Left lung (tissue), 10 donors: ENCODE data around the gene GRID1. TPM values are rescaled to one million over a fixed set of nuclear protein-coding genes. Genes with fewer than 3 reads are reported as not detected.

Source experiments
- ATAC-seq: fragments of 200-7000 bp; cut with Tn5 transposase; one replicate; pipeline ENCODE4 v1.9.1; 2020; ENCODE audit warnings: moderate library complexity
- DNase-seq, 4 donors: peaks; one replicate each; pipeline ENCODE4 v3.0.0-alpha.2; 2013 to 2020
- H3K27ac ChIP-seq, 2 donors: fragments of 200-600 bp; sonication (generic) in 1 of 2; one replicate each; pipeline versions ENCODE4 v1.5.0 to v1.8.0; 2020 to 2021
- H3K27me3 ChIP-seq, 2 donors: fragments of 200-600 bp; sonication (generic) in 1 of 2; one replicate each; pipeline versions ENCODE4 v1.5.0 to v1.8.0; 2020 to 2021
- H3K36me3 ChIP-seq, 2 donors: fragments of 200-600 bp; sonication (generic) in 1 of 2; one replicate each; pipeline versions ENCODE4 v1.5.0 to v1.8.0; 2020 to 2021
- H3K4me1 ChIP-seq, 2 donors: fragments of 200-600 bp; one replicate each; pipeline ENCODE4 v1.8.0; 2021
- H3K4me3 ChIP-seq, 2 donors: fragments of 200-600 bp; sonication (generic) in 1 of 2; one replicate each; pipeline versions ENCODE4 v1.5.0 to v1.8.0; 2020 to 2021; ENCODE audit warnings: mild to moderate bottlenecking in 1 of 2
- H3K9me3 ChIP-seq, 2 donors: fragments of 200-600 bp; sonication (generic) in 1 of 2; one replicate each; pipeline versions ENCODE4 v1.5.0 to v1.8.0; 2020 to 2021
- CTCF ChIP-seq, 2 donors: fragments of 200-600 bp; sonication (generic) in 1 of 2; IDR thresholded peaks; one replicate each; pipeline versions ENCODE4 v1.5.0 to v1.8.0; 2021; ENCODE audit warnings: antibody characterized with exemption in 2 of 2
- intact Hi-C, 2 donors: fragments of 100-400 bp; cut with DNase I; formaldehyde crosslinking; loops; one replicate each; pipeline versions ENCODE4 v1.11.2 to v1.14.2; 2022
- polyA plus RNA-seq, 6 donors: library from polyadenylated mRNA; unstranded; fragments of 120-200 nt; gene quantifications; one replicate each; pipeline ENCODE4 v1.2.1, GENCODE V29; 2013; ENCODE audit not compliant: insufficient read length in 6 of 6
- total RNA-seq, 2 donors: library from RNA; stranded (reverse); fragmentation: NEBNext Ultra II Directional; extraction: Animal tissue kit (Norgen Biotek cat#: 25700); gene quantifications; one replicate each; pipeline ENCODE4 v1.2.1, GENCODE V29; 2021
- donor health status: DM: no; HTN: yes; CAD: no.
- donor health status: DM: no; HTN: no; CAD: no.

The GRID1 gene
- total and polyA plus RNA-seq, 8 donors = 0.81 to 2.6 (median 1.2) TPM

DNA sequence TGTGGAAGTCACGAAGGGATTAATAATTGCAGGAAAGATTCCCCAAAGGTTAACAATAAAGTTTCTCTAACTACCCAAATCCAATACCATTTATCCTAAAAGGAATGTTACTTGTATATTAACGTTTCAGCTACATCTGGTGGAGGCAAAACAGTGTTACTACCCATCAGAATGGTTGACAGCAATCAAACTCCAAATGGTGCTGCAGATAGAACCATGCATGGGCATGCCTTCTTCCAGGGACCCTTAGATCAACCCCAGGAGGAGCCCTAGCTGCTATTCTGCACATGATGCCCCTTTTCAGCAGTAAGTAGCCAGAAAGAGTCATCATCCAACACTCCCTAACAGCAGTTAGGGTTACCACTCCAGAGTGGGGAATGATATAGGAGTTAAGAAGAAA lies 336.3 kb downstream of the GRID1 start:
- intact Hi-C loops = no loop called here
- H3K4me1 ChIP-seq = no peaks in the 10 kb centered on the region
- ATAC-seq = no peak
- no peak for DNase-seq
- H3K9me3 ChIP-seq = no peaks in the 10 kb centered on the region
- H3K27me3 ChIP-seq = no peaks in the 10 kb centered on the region
- no peak for TF ChIP-seq CTCF (IDR thresholded peaks at IDR 0.05)
- no peak overlapping the region for H3K4me3 ChIP-seq
- no peaks in the 10 kb centered on the region for H3K36me3 ChIP-seq
- no peak overlapping the region for H3K27ac ChIP-seq

GRCh38 chr10:86027346-86027745 lies 339.2 kb downstream of the GRID1 start:
- no peak for DNase-seq
- TF ChIP-seq CTCF (IDR thresholded peaks at IDR 0.05) = no peak
- ATAC-seq = no peak
- intact Hi-C loops = no loop called here
- no peak overlapping the region for H3K4me3 ChIP-seq
- H3K9me3 ChIP-seq = no peaks in the 10 kb centered on the region
- no peaks in the 10 kb centered on the region for H3K36me3 ChIP-seq
- no peak overlapping the region for H3K27ac ChIP-seq
- H3K4me1 ChIP-seq = no peaks in the 10 kb centered on the region
- no peaks in the 10 kb centered on the region for H3K27me3 ChIP-seq

- no peaks in the 10 kb centered on the region for H3K36me3 ChIP-seq
- no peaks in the 10 kb centered on the region for H3K27me3 ChIP-seq
- H3K9me3 ChIP-seq = no peaks in the 10 kb centered on the region
- H3K4me3 ChIP-seq = no peak overlapping the region
- ATAC-seq (no peak), DNase-seq (no peak)
- intact Hi-C loops = no loop called here
- no peak for TF ChIP-seq CTCF (IDR thresholded peaks at IDR 0.05)
- H3K4me1 ChIP-seq = no peaks in the 10 kb centered on the region
- H3K27ac ChIP-seq = no peak overlapping the region
These were observed 341.1 kb downstream of the GRID1 start for GRCh38 chr10:86025509-86025908.

DNA sequence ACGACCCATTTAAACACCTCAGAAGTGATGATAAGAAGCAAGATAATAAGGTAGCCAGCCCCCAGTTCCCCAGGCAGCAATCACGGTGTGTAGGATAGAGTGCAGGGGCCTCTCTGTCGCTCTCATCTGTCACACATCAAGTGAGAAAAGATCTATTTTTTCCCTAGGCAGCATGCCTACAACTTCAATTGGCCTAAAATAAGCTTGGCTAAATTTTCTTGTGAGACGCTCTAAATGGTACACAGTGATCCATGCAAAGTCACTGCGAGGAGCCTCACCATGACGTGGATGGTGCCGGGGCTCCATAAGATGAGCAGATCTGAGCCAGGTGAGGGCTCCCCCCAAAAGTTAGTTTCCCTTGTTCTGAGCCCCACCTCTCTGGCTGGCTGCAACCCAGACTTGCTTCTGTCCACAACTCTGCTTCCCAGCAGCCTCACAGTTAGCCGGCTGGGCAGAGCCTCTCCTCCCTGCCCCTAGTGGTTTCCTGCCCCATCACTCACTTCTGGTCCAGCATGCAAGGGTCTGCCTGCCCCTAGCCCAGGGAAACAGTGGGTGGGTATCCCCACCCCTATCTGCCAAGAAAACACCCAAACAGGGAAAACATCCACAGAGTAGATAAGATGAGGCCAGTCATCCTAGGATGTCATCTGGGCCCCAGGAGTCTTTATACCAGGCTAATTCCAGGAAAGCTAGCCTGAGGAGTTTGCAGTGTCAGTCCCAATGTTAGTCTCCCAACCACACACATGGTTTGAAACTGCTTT lies 342.1 kb downstream of the GRID1 start:
- Histone ChIP-seq H3K4me3 (no peak overlapping the region), H3K4me1 (no peaks in the 10 kb centered on the region), H3K27me3 (no peaks in the 10 kb centered on the region), H3K9me3 (no peaks in the 10 kb centered on the region), H3K27ac (no peak overlapping the region), H3K36me3 (no peaks in the 10 kb centered on the region)
- ATAC-seq (no peak), DNase-seq (no peak)
- no peak for TF ChIP-seq CTCF (IDR thresholded peaks at IDR 0.05)
- intact Hi-C loops = no loop called here

DNA sequence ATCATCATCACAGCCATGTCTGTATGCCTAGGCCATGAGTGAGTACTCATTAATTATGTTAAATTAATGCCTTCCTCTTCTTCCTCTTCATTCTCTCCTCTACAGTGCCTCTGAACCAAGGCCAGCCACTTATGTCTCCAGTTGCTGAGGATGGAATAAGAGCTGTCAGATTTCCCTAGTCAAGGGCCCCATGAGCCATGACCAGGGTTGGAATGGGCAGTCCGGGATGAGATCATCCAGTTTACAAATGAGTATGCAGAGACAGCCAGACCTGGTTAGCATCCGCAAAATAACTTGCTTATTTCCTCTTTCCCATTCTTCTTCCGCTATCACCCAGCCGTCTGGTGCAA lies 342.7 kb downstream of the GRID1 start:
- no peaks in the 10 kb centered on the region for H3K4me1 ChIP-seq
- ATAC-seq (no peak), DNase-seq (no peak)
- H3K27ac ChIP-seq = no peak overlapping the region
- H3K27me3 ChIP-seq = no peaks in the 10 kb centered on the region
- H3K4me3 ChIP-seq = no peak overlapping the region
- no peaks in the 10 kb centered on the region for H3K9me3 ChIP-seq
- no peak for TF ChIP-seq CTCF (IDR thresholded peaks at IDR 0.05)
- H3K36me3 ChIP-seq = no peaks in the 10 kb centered on the region
- intact Hi-C loops = no loop called here
